Measurements from ENCODE around the gene ANKRD44.
"Not testable (repeated sequence)": the region's sequence is repeated elsewhere in the genome, so short reads cannot be mapped to it uniquely, and the experiment has no call there.

Gene ANKRD44

DNA sequence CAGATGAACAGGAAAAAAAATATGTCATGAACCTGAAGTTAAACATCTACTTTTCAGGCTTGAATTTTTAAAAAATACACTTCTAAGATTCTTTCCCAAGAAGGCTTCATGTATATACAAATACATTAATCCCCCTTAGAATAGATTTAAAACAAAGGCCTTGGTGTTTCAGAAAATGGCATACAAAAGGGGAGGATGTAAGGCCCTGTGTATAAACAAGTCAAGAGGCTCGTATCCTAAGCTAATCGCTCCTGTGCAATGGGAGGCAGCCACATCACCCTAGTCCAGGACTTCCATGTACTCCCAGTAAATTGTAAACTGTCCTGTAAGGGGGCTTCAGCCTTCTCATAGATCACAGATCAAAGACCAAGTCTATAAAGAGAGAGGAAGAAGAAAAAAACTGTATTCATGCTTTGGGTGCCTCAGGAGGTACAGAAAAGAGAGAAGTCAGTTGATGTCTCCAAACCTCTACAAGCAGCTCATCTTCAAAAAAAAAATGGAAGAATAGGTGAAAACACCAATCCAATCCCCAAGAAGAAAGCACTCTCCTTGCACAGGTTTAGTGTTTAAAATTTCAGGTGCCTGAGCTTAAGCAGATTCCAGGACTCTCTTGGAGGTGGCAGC, 53.9 kb downstream of the ANKRD44 start:
- DNase-seq: no peak

DNA sequence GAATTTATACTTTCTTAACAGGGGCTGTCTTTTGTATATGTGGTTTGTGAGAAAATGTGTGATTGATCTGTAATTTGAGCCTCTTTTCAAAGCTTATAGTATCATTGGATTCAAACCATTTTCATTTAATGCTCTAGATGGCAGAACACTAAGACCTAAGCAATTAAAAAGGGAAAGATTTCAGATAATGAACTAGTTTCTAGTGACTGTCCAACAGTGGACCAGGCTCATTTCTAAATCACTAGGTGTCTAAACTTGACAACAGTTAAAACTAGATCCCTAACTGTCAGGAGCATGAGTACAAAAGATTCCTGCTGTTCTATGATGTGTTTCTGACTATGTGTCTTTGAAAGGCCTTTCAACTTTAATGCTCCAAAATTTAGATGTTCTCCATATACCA, 54.6 kb downstream of the ANKRD44 start:
- no peak for DNase-seq

DNA sequence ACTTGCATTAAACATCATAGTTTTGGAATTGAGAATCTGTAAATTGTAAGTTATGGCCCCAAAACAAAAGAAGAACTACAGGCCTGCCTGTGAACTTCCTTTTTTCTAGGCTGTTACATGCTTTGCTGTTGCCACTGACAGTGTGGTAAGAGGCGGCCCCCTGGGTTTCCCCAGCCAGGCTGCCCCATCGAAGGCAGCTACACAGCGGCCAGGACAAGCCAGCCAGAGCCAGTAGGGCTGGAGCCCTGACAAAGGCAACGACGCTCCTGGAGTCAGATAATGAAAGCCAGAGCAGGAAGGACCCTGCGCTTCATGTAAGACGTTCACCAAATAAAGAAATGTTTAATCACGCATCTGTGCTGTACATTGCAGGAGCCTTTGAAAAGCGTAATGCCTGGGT, 55.0 kb downstream of the ANKRD44 start:
- peak; percentile 47 for DNase-seq

DNA sequence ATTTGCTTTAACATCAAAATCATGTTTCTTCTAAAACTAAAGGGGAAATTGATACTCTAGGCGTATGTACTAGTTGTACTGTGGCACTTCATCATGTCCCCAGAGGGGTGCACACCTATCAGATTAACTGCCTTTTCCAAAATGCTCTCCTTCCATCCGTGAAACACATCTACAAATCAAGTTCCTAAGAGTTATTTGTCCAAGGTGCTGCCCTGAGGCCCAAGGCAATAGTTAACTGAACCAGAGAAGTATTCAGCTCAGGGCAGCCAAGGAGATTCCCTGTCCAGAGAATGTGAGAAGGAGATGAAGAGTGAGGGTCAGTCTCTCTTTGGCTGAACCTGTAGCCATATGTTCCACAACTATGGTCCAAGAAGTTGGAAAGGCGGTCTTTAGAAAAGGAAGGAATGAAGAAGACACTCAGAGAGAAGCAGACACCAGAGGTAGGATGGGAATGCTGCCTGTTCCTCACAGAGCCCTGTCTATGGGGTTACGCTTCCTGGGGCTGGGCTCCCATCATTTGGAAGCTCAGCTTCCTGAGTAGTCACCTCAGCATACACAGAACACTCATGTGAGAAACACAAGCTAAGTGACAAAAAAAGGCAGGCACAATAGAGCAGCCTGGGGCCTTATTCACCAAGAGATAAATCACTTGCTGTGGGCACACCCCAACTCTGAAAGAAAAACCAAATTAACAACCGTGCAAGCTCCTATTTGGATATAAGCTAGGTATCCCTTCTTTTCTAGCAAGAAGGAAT, 55.6 kb downstream of the ANKRD44 start:
- no peak for DNase-seq

DNA sequence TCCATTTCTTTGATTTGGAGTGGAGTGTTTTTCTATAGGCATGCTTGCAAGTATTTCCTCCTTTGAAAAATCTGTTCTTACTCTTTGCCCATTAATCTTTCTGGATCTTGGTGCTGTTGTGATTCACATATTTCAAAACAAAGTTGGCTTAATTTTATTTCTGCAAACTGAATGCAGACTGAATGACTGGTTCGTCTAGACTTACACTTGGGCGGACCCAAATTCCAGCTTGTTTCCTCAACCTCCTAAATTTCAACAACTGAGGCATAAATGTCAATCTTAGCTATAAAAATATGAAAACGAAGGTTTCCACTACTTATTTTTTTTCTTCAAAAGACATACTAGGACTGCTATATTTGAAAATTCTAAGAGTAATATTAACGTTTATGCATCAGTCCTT, 59.0 kb downstream of the ANKRD44 start:
- DNase-seq: no peak

DNA sequence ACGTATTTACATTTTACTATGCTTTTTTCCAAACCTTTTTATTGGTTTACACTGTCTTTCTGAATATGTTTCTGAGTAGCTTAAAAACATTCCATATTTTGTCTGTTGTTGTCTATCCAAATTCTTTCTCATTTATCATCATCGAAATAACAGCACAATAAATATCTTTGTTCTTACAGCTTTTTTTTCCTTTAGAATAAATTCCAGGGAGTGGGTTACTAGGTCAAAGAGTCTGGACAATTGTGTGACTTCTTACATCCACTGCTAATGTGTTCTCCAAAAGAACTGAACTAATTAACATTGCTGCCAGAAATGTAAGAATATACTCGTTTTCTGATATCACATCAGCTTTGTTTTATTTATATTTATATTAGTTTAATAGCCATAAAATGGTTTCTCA, 59.4 kb downstream of the ANKRD44 start:
- no peak for DNase-seq

DNA sequence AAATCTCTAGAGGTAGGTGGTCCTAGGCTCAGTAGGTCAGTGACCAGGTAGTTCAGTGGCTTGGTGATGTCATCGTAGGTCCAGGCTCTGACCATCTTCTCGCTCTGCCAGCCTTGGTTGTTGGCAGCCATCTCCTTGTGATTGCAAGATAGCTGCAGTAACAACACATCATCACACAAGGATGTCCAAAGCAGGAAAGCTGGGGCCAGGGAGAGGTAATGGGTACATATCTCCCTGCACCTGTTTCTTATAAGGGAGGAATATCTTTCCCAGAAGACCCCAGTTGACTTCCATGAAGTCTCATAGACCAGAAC, 60.5 kb downstream of the ANKRD44 start:
- no peak for DNase-seq

DNA sequence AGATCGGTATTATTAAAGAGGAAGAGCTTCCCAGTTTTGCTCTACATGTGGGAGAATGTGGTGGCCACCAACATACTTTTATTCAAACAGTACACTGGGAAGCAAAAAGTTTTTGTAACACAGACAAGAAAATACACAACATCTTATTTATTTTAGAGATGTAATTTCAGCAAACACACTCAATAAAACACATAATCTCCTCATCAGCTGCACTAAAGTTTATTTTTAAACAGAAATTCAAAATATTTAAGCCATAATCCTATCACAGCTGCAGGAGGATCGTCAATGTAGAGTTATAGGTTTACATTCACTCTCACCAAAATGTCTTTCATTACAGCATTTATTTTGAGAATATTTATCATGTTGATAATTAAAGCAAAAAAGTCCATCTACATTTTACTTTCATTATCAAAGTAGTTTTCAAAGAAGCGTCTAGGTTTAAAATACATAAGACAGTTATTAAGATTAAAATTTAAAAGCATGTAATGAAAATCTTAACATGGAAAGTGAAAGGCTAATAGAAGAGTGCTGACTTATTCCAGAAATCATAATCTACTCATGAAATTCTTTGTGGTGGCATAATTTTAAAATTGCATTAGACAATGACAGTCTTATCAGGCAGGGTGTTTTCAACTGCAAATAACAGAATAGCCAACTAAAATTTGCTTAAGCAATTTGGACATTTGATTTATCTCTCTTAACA, 61.0 kb downstream of the ANKRD44 start:
- no peak for DNase-seq

DNA sequence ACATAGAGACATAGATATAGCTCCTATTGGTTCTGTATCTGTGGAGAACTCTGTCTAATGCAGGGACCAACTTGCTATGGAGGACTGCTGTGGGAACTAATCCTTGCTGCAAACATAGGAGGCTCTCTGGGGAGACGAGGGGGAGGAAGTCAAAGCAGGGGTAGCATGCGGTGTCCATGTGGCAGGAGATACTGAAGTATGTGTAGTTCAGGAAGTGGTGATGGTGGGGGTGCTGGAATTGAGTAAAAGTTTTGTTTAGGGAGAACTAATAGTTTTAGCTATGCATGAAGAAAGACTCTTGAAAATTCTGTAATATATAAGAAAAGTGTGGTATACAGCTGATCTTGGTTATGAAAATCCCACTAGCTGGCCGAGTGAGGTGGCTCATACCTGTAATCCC, 62.0 kb downstream of the ANKRD44 start:
- no peak for DNase-seq

DNA sequence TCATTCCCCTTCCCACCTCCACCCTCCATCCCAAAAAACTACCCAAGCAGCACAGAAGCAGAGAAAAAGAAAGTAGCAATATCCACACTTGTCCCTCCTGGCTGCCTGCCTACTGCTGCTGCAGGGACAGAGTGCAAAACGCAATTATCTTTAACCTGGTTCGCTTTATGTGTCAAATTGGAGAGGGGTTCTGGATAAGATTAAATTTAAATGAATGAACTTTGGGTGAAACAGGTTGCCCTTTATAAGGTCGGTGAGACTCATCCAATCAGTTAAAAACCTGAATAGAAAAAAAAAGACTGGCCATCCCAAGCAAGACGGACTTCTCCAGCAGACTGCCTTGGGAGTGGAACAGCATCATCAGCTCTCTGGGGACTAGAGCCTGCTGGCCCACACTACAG, 62.6 kb downstream of the ANKRD44 start:
- no peak for DNase-seq

DNA sequence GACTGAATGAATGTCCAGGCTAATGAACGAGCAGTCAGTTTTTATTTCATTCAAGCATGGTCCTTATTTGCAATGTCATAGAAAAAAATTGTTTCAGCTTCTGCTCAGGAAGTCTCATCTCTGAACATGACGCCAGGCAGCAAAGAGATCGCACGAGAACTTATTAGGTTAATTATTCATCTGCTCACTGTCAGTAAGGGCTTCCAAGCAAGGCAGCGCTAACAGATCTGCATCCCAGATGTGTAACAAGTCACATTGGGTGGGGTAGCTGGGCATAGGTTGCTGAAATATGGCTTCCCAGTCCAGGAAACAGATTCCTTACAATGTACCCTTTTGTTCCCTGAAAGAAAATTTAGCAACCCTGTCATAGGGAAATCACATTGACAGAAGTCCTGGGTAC, 63.5 kb downstream of the ANKRD44 start:
- no peak for DNase-seq

DNA sequence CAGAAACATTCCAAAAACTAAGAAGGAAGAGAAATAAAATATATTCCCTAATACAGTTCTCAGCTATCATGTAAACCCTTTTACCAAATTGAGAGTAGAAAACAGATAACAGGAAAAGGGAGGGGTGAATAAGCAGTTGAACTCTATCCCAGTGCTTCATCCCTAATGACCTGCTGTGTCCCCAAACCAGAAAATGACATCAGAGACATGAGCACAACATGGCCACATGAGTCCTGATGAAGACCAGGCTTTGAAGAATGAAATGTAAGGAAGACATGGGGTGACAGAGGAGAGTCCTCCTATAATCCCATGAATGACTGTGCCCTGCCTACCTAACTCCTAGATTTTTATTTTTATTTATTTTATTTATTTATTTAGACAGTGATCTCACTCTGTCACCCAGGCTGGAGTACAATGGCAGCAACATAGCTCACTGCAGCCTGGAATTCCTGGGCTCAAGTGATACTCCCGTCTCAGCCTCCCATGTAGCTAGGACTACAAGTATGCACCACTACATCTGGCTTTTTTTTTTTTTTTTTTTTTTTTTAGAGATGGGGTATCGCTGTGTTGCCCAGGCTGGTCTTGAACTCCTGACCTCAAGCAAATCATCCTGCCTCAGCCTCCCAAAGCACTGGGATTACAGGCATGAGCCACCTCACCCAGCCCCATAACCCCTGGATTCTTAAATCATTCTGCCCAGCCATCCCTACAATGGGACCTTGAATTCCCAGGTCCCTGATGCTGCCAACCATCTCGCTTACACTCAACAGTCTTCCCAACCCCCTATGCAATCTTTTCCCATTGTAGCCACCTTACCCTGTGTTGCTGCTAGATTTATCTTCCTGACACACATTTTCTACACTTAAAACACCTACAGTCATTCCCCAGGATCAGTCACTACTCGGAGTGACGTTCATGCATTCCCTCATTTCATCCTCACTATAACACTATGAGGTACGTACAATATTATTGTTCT, 64.5 kb downstream of the ANKRD44 start:
- DNase-seq: no peak

DNA sequence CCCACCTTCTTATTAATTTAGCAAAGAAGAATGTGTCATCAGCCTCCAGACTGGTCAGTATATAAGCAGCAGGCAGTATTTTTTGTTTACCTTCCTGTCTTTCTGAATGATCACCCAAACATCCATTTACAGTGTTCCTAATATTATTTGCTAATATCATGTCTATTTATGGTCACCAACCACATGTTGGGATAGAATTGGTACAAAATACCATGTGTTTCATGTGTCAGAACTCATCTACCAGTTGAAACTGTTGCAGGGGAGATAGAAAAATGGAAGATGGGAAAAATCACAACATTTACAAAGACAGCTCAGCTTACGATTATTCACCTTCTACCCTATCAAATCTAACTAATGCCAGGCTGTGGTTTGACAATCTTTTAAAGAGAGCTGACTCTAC, 66.2 kb downstream of the ANKRD44 start:
- DNase-seq: no peak

DNA sequence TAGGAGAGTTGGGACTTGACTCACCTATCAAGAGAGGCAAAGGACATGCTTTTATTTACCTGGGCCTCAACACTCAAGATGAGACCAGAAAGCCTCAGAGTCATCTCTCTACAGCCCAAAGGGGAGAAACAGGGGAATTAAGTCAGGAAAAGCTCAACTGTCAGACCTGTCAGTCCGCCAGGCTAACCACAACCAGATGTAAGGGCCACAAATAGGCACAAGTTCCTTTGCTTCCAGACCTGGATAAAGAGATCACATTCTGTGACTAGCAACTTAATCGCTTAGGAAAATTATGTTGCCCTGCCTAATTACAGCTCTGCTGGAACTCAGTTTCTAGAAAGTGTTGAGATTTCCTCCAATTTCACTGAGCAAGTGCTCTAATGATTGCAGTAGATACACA, 67.9 kb downstream of the ANKRD44 start:
- no peak for DNase-seq

DNA sequence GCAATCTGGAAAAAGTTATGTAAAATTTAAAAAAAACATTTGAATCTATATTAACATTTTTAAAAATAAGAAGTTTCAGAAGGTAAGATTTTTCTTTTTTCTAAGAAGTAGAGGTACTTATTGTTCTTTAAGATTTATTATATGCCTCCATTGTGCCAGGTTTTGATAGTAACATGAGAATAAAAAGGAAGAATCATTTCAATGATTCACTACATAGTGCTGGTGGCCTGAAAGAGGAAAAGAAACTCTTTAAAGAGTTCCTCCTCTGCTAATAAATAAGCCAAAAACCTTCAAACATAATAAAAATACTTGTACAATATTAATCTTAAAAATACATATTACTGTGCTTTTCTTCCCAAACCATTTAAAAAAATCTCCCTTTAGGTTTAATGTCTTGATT, 69.0 kb downstream of the ANKRD44 start:
- DNase-seq: no peak

DNA sequence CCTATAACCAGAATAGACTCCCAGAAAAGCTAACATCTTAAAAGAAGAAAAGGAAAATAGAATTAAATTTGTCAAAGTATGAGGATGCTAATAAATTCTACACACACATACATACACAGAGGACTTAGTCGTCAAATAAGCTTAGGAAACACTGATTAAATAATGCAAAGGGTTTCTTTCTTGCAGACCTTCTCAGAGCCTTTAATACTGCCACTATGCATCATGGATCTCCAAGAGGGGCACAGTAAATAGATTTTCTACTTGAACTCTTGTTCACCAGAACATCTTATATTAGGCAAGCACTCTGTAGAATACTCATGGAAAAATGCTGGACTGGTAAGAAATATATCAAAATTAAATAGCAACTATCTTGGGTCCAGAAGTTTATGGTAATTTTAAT, 69.4 kb downstream of the ANKRD44 start:
- no peak for DNase-seq

DNA sequence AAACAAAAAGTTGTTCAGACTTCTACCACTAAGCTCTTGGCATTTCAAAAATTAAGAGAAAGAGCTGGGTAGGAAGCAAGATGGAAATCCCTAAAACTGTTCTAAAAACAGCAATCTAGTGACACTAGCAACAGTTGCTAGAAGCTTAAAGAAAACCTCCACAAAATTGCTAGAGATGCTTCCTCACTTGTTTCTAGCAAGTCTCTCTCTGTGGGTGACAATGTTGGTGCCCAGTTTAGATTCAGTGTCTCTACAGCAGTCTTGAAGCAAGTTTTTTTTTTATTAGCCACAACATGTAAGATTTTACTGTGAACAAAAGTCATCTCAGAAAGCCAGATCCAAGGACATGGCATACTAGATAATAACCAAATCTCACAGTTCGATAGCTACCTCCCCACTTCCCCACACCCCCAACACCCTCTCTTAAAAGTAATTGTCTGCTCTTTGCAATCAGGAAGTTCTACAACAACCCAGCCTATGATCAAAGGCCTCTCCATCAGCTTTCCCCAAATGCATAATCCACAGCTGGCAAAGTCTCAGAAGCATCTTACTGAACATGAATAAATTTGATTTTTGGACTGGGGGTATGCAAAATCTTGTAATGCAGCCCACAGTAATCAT, 70.0 kb downstream of the ANKRD44 start:
- no peak for DNase-seq

DNA sequence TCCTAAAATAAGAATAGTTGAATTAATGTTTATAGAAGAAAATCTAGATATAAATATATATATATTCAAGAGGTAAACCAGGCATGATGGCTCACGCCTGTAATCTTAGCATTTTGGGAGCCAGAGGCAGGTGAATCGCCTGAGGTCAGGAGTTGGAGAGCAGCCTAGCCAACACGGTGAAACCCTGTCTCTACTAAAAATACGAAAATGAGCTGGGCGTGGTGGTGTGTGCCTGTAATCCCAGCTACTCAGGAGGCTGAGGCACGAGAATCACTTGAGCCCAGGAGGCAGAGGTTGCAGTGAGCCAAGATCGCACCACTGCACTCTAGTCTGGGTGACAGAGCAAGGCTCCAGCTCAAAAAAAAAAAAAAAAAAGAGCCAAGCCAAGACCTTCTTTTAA, 70.6 kb downstream of the ANKRD44 start:
- DNase-seq: not testable (repeated sequence)

DNA sequence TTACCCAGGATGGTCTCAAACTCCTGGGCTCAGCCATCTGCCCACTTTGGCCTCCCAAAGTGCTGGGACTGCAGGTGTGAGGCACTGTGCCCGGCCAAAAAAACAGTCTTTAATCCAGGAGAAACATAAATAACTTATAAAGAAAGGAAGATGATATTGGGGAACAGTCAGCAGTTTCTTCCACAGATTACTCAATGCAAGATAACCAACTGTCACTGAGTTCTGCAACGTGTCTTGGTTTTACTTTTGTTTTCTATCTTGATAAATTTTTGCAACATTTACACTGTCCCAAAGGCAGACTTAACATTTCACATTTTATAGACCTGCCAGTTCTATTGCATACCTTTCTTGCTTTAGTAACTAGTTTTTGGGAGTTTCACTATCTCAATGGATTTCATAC, 71.1 kb downstream of the ANKRD44 start:
- no peak for DNase-seq

DNA sequence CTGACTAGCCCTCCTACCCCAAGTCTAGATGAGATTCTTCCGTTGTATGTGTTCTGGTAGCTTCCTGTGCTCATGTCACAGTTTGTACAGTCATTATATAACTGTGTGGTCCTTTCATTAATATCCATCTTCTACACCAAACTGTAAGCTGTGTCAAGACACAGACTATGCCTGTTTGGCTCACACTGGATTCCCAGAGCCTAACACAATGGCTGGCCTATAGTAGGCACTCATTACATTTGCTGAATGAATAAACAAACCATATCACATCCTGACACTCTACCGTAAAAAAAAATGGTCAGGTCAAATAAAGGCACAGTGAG, 72.6 kb downstream of the ANKRD44 start:
- DNase-seq: no peak

DNA sequence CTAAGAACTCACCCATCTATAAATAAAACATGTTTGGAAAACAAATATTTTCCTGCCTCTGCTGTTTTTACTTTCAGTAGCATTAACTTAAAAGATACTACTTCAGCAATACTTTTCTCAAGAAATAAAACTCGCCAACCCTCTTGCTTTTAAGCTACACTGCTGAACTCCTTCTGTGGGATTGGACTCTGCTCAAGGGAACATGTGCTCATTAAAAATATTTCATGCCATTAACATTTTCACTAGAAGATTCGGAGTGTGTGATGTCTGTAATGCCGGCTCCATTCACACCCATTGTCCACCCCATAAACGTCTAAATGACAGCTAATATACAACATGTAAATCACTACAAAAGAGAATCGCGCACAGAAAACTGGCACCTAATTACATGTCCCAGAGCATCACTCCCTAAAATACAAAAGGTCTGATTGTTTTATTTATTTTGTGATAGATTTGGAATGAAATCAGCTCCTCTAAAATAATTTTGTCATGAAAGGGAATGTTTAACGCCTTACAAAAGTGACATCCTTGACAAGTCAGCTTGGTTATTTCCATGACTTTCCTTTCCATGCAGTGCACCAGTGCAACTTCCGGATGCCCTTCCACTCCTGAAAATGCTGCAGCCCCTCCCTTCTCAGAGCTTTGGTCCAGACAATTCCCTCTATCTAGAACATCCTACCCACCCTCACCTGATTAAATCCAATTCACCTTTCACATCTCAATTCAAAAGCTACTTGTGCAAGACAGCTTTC, 73.1 kb downstream of the ANKRD44 start:
- DNase-seq: no peak

DNA sequence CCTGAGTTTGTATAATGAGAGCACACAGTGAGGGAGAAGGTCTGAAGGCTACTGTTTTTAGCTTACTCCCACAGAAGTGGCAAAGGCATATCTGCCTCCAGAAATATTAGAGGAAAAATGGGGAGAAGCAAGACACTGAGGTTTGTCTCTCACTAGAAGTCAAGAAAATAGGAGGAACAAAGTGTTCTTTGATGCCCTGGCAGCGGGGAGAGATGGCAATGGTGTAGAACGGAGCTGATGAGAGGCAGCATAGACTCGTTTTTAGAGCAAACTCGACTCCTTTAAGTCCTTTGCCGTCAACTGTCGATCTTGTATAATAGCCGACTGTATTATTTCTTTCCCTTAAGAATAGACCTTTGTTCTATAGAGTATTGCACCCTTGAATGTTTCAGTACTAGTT, 73.8 kb downstream of the ANKRD44 start:
- no peak for DNase-seq

All from activated CD4-positive, alpha-beta T cell treated with anti-CD3 and anti-CD28 coated beads for 1 hour (primary cell).